HCT116 (cell line): Measurements from ENCODE around the gene ZC3H12D. TPM values are rescaled to one million over a fixed set of nuclear protein-coding genes. Genes with fewer than 3 reads are reported as not detected.

Experiments used
- ATAC-seq: fragments of 200-7000 bp; cut with Tn5 transposase; 2 replicates; pipeline ENCODE4 v1.9.1; 2020; ENCODE audit warnings: mild to moderate bottlenecking, moderate library complexity
- BruUV-seq: library from RNA; stranded (reverse); fragments of 400-500 nt; replicated peaks from 2 replicates; lab custom pipeline; 2021; lab: Mats Ljungman, UMichigan
- CTCF ChIA-PET: fragments of 300-600 bp; sonication (Branson Sonifier 250); formaldehyde crosslinking; loops from one replicate; lab custom pipeline; 2021; ENCODE audit warnings: antibody characterized with exemption; lab: Charles Lee
- POLR2A ChIA-PET: fragments of 300-600, 350-600 bp; sonication (Branson Sonifier 250); formaldehyde crosslinking; loops from one replicate; lab custom pipeline; 2021; ENCODE audit warnings: antibody characterized with exemption; lab: Charles Lee
- RAD21 ChIA-PET, 2 experiments: fragments of 300-600 bp; sonication (Branson Sonifier 250); formaldehyde crosslinking; loops; one replicate each; lab custom pipeline; 2023; ENCODE audit warnings: low total read pairs in 2 of 2; ENCODE audit not compliant: uncharacterized antibody in 2 of 2, unreplicated experiment in 2 of 2, low non-redundant PET in 1 of 2; lab: Charles Lee
- DNase-seq: peaks from one replicate; pipeline ENCODE4 v3.0.0-alpha.2; 2010; ENCODE audit warnings: low read depth, low spot score
- H2AFZ ChIP-seq: fragments of 200-600 bp; shearing (Covaris generic), sonication (generic); 2 replicates; pipeline ENCODE4 v1.6.1; 2017; ENCODE audit warnings: low read depth, mixed run types, mixed read lengths, antibody characterized with exemption, low read length; ENCODE audit not compliant: poor library complexity, severe bottlenecking
- H3K27ac ChIP-seq: 2 replicates; pipeline ENCODE4 v1.5.1; 2012; ENCODE audit warnings: low read depth, low read length
- H3K27me3 ChIP-seq: fragments of 200-600 bp; sonication (generic); 2 replicates; pipeline ENCODE4 v1.6.1; 2016; ENCODE audit warnings: mixed run types, low read length, mixed read lengths; ENCODE audit not compliant: insufficient read depth
- H3K36me3 ChIP-seq, 2 experiments: fragments of 200-500 bp in 1 of 2; fragments of 200-600 bp in 1 of 2; sonication (Bioruptor generic) in 1 of 2; sonication (generic) in 1 of 2; 2 replicates each; pipeline versions ENCODE4 v1.5.1 to v1.6.1; 2014 to 2016; ENCODE audit warnings: low read length in 2 of 2, inconsistent platforms in 1 of 2, mixed read lengths in 1 of 2, mixed run types in 1 of 2; ENCODE audit not compliant: insufficient read depth in 2 of 2, control insufficient read depth in 1 of 2
- H3K4me1 ChIP-seq, 2 experiments: fragments of 200-600 bp in 1 of 2; sonication (generic) in 1 of 2; 2 replicates each; pipeline versions ENCODE4 v1.5.1 to v1.6.1; 2012 to 2017; ENCODE audit warnings: low read length in 2 of 2, inconsistent platforms in 1 of 2, mild to moderate bottlenecking in 1 of 2, mixed read lengths in 1 of 2, mixed run types in 1 of 2, moderate library complexity in 1 of 2; ENCODE audit not compliant: insufficient read depth in 2 of 2, control insufficient read depth in 1 of 2
- H3K4me2 ChIP-seq: fragments of 200-600 bp; sonication (generic); 2 replicates; pipeline ENCODE4 v1.6.1; 2017; ENCODE audit warnings: mixed run types, low read length, mixed read lengths
- H3K4me3 ChIP-seq, 2 experiments: fragments of 200-600 bp in 1 of 2; sonication (generic) in 1 of 2; replicated peaks in 1 of 2; 2 replicates each; pipeline ENCODE4 v1.5.1; 2011 to 2016; ENCODE audit warnings: low read length in 2 of 2, control low read depth in 1 of 2, low read depth in 1 of 2, mild to moderate bottlenecking in 1 of 2, mixed read lengths in 1 of 2, mixed run types in 1 of 2
- H3K79me2 ChIP-seq: fragments of 200-600 bp; sonication (generic); 2 replicates; pipeline ENCODE4 v1.6.1; 2017; ENCODE audit warnings: mild to moderate bottlenecking, mixed run types, low read length, moderate library complexity, mixed read lengths; ENCODE audit not compliant: insufficient read depth
- H3K9ac ChIP-seq: fragments of 200-600 bp; sonication (generic); 2 replicates; pipeline ENCODE4 v1.6.1; 2016; ENCODE audit warnings: low read length, mixed read lengths
- H3K9me2 ChIP-seq: fragments of 200-600 bp; sonication (generic), shearing (Covaris generic); 2 replicates; pipeline ENCODE4 v1.6.1; 2017; ENCODE audit warnings: mixed run types, mild to moderate bottlenecking, moderate library complexity; ENCODE audit not compliant: insufficient read depth
- H3K9me3 ChIP-seq, 2 experiments: fragments of 200-500 bp in 1 of 2; fragments of 200-600 bp in 1 of 2; sonication (Bioruptor generic) in 1 of 2; sonication (generic) in 1 of 2; 2 replicates each; pipeline ENCODE4 v1.6.1; 2014 to 2017; ENCODE audit warnings: low read length in 2 of 2, mixed read lengths in 2 of 2, inconsistent platforms in 1 of 2, low read depth in 1 of 2, mild to moderate bottlenecking in 1 of 2, mixed run types in 1 of 2, moderate library complexity in 1 of 2; ENCODE audit not compliant: control insufficient read depth in 1 of 2, insufficient read depth in 1 of 2
- H4K20me1 ChIP-seq: fragments of 200-600 bp; sonication (generic), shearing (Covaris generic); 2 replicates; pipeline ENCODE4 v1.6.1; 2017; ENCODE audit warnings: mixed run types, mild to moderate bottlenecking, moderate library complexity; ENCODE audit not compliant: insufficient read depth
- CTCF ChIP-seq, 3 experiments: fragments of 200-600 bp in 1 of 3; sonication (generic) in 1 of 3; IDR thresholded peaks in 2 of 3; conservative IDR thresholded peaks in 1 of 3; 2 replicates each; pipeline ENCODE4 v1.5.1; 2012 to 2017; ENCODE audit warnings: low read depth in 2 of 3, low read length in 2 of 3, antibody characterized with exemption in 1 of 3, borderline replicate concordance in 1 of 3, control low read depth in 1 of 3, mild to moderate bottlenecking in 1 of 3, mixed read lengths in 1 of 3, mixed run types in 1 of 3, moderate library complexity in 1 of 3; ENCODE audit not compliant: insufficient read depth in 1 of 3
- EGR1 ChIP-seq: IDR thresholded peaks from 2 replicates; pipeline ENCODE4 v1.6.1; 2012; ENCODE audit warnings: low read depth
- JUND ChIP-seq: IDR thresholded peaks from 2 replicates; pipeline ENCODE4 v1.6.1; 2012
- POLR2A ChIP-seq: IDR thresholded peaks from 2 replicates; pipeline ENCODE4 v1.7.0; 2011; ENCODE audit warnings: borderline replicate concordance; ENCODE audit not compliant: insufficient read depth, insufficient read length; ENCODE audit errors: extremely low read depth
- SIN3A ChIP-seq: IDR thresholded peaks from 2 replicates; pipeline ENCODE4 v1.6.1; 2012; ENCODE audit warnings: low read depth
- ZBTB33 ChIP-seq: IDR thresholded peaks from 2 replicates; pipeline ENCODE4 v1.6.1; 2011; ENCODE audit warnings: mild to moderate bottlenecking, low read length, moderate library complexity; ENCODE audit not compliant: insufficient replicate concordance; ENCODE audit errors: extremely low read depth
- ZNF274 ChIP-seq: fragments of 200-500 bp; sonication (Bioruptor generic); IDR thresholded peaks from 2 replicates; pipeline ENCODE4 v1.6.1; 2014; ENCODE audit warnings: mild to moderate bottlenecking, low read depth, low read length, inconsistent platforms
- intact Hi-C: fragments of 100-400 bp; cut with micrococcal nuclease; formaldehyde crosslinking; loops from 2 replicates; pipeline ENCODE4 v1.10.0; 2022
- total RNA-seq: library from RNA; stranded (reverse); gene quantifications from one replicate; pipeline ENCODE4 v1.2.1, GENCODE V29; 2021; ENCODE audit not compliant: unreplicated experiment
- TF ChIP-seq, protein P1 (sequence below): IDR thresholded peaks from 2 replicates; pipeline ENCODE4 v1.6.1; 2012; ENCODE audit warnings: low read depth
- TF ChIP-seq, protein P2 (sequence below): IDR thresholded peaks from 2 replicates; pipeline ENCODE4 v1.6.1; 2012

ZC3H12D gene
- total RNA-seq, 1 experiment from 2014 or later, result 0.30 TPM

GRCh38 chr6:149478631-149479314 is 6.0 kb downstream of the ZC3H12D start:
- H3K9me2 ChIP-seq, result no peaks in the 10 kb centered on the region
- DNase-seq (no peak), ATAC-seq (no peak)
- H3K4me2 ChIP-seq, result no peak overlapping the region
- BruUV-seq, result no TSS peak
- H2AFZ ChIP-seq, result no peak overlapping the region
- CTCF ChIA-PET, result interaction anchor here (1.3 kb wide), 1 partner anchor 450 kb away, joined by 3 read pairs; no protein-coding TSS in a partner anchor
- POLR2A ChIA-PET, result no interaction called here
- H3K9me3 ChIP-seq, result no peaks in the 10 kb centered on the region
- no peaks in the 10 kb centered on the region for H3K27me3 ChIP-seq
- H3K36me3 ChIP-seq, result no peaks in the 10 kb centered on the region
- TF ChIP-seq, protein P1, sequence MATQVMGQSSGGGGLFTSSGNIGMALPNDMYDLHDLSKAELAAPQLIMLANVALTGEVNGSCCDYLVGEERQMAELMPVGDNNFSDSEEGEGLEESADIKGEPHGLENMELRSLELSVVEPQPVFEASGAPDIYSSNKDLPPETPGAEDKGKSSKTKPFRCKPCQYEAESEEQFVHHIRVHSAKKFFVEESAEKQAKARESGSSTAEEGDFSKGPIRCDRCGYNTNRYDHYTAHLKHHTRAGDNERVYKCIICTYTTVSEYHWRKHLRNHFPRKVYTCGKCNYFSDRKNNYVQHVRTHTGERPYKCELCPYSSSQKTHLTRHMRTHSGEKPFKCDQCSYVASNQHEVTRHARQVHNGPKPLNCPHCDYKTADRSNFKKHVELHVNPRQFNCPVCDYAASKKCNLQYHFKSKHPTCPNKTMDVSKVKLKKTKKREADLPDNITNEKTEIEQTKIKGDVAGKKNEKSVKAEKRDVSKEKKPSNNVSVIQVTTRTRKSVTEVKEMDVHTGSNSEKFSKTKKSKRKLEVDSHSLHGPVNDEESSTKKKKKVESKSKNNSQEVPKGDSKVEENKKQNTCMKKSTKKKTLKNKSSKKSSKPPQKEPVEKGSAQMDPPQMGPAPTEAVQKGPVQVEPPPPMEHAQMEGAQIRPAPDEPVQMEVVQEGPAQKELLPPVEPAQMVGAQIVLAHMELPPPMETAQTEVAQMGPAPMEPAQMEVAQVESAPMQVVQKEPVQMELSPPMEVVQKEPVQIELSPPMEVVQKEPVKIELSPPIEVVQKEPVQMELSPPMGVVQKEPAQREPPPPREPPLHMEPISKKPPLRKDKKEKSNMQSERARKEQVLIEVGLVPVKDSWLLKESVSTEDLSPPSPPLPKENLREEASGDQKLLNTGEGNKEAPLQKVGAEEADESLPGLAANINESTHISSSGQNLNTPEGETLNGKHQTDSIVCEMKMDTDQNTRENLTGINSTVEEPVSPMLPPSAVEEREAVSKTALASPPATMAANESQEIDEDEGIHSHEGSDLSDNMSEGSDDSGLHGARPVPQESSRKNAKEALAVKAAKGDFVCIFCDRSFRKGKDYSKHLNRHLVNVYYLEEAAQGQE, result no peak
- TF ChIP-seq POLR2A (no peak), SIN3A (no peak), ZNF274 (no peak), CTCF (IDR thresholded peaks at IDR 0.05 in 2 of 3, conservative IDR thresholded peaks at IDR 0.05 in 1 of 3; ENCODE audit: borderline replicate concordance in 1 of 3, insufficient read depth in 1 of 3, low read depth in 2 of 3, low read length in 2 of 3) (no peak), ZBTB33 (no peak), JUND (no peak), EGR1 (no peak)
- TF ChIP-seq, protein P2, sequence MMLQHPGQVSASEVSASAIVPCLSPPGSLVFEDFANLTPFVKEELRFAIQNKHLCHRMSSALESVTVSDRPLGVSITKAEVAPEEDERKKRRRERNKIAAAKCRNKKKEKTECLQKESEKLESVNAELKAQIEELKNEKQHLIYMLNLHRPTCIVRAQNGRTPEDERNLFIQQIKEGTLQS, result no peak
- no peak overlapping the region for H3K9ac ChIP-seq
- intact Hi-C loops, result no loop called here
- H4K20me1 ChIP-seq, result no peaks in the 10 kb centered on the region
- H3K4me1 ChIP-seq, result peaks cover 0 to 6% of the 10 kb centered on the region in 2 experiments; a peak in 2 of 4 replicates
- no peak overlapping the region for H3K27ac ChIP-seq
- RAD21 ChIA-PET, result no interaction called here
- no peaks in the 10 kb centered on the region for H3K79me2 ChIP-seq
- no peak overlapping the region for H3K4me3 ChIP-seq
